HG03460 (cell line): ENCODE results near the gene TRAF5.

Experiments used
- ATAC-seq: cut with Tn5 transposase; IDR thresholded peaks from one replicate; pipeline ENCODE4 v1.9.1; 2021; ENCODE audit not compliant: unreplicated experiment

The TRAF5 gene

DNA sequence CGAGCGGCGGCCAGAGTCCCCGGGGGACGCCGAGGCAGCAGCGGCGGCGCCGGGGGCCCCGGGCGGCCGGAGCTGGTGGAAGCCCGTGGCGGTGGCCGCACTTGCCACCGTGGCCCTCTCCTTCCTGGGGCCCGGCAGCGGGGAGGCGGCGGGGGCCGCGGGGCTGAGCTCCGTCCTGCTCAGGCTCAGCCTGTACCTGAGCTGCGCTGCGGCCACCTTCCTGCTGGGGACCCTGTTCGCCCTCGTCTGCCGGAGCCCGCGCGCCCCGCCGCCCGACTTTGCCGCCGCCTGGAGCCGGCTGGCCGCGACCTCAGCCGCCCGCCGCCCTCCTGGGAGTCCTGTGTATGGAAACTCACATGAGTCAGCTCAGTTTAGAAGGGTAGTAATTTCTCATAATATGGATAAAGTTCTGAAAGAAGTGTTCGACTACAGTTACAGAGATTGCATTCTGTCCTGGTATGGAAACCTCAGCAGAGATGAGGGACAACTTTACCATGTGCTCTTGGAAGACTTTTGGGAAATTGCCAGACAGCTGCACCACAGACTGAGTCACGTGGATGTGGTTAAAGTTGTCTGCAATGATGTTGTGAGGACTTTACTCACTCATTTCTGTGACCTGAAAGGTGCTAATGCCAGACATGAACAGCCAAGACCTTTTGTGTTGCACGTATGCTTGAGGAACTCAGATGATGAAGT, 90.1 kb downstream of the TRAF5 start:
- ATAC-seq: peak; percentile 47

DNA sequence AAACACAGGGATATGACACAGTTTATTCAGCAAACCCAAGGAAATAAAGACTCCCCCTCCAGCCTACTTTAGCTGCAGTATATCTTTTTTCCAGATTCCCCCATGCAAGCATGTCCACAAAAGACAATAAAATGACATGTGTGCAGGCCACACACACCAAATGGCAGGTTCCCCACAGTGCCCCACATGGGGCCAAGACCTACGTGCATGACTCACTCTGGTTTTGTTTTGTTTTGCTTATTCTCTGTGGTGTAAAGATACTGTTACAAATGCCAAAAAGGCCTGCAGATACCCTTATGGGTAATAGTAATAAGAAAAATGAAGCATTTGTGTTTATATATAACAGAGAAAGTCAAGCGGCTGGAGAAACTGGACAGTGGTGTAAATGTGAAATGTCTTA, 93.8 kb downstream of the TRAF5 start:
- ATAC-seq: no peak

DNA sequence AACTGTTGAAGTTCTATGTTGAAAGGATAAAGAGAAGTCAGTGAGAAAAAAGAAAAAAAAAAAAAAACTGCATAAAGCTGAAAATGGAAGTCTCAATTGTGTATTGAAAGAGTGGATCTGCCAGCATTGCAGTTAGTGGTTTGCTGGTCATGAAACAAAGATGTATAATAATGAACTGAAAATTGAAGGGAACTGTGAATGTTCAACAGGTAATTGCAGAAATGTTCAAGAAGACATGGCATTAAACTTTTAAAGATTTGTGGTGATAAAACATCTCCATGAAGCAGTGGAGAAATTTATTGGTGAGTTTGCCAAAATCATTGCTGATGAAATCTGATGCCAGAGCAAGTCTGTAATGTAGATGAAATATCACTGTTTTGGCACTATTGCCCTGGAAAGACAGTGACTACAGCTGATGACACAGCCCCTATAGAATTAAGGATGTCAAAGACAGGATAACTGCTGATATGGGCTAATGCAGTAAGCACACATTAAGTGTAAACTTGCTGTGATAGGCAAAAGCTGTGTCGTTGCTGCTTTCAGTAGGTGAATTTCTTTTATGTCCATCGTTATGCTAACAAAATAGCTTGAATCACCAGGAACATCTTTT, 94.3 kb downstream of the TRAF5 start:
- ATAC-seq: no peak

DNA sequence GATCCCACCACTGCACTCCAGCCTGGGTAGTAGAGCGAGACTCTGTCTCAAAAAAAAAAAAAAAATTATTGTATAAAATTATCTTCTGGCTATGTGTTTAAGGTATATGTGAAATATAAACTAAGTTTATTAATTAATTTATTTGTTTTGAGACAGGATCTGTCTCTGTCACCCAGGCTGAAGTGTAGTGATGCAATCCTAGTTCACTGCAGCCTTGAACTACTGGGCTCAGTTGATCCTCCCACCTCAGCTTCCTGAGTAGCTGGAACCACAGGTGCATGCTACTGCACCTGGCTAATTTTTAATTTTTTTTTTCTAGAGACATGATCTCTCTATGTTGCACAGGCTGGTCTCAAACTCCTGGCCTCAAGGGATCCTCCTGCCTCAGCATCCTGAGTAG, 97.4 kb downstream of the TRAF5 start:
- ATAC-seq: no peak
